NCI-H748 treated with DMSO at 0.1 percent for 48 hours (cell line): ENCODE measurements around the gene ABI1.

Experiments
- DNase-seq: peaks from one replicate; lab custom pipeline; 2025; lab: John Stamatoyannopoulos, UW

ABI1 gene

DNA sequence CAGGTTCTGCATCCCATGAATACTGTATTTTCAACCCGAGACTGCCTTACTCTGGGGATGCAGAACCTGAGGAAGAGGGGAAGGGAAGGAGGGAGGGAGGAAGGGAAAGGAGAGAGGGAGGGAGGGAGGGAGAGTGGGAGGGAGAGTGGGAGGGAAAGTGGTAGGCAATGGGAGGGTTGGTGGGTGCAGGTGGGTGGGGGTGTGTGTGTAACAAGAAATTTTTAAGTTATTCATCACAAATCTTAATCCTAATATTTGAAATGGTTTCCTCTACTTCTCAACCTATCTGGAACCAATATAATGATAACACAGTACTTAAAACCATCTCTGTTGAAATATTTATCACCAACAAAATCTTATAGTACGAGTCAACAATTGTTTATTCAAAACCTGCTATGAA lies 95.2 kb downstream of the ABI1 start:
- DNase-seq: no peak

GRCh38 chr10:26759008-26759407 lies 101.8 kb downstream of the ABI1 start:
- no peak for DNase-seq

- no peak for DNase-seq
These were observed 105.3 kb downstream of the ABI1 start for GRCh38 chr10:26755443-26755903.

DNA sequence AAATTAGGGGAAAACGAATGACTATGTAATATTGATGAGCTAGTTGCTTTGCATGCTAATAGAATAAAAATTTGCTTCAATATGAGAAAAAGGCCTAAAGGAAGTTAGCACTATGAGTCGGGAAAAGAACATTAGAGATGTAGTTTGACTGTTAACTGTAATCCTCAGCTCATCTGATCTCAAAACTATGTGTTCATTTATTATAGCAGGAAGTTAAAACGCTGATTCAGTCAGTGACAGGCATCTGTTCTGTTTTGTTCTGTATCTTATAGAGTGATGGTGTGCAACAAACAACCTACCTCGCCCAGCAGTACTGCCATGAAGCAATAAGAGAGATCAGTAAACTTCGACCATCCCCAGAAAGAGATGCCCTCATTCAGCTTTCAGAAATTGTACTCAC lies 114.7 kb downstream of the ABI1 start:
- no peak for DNase-seq

- no peak for DNase-seq
These were observed 116.9 kb downstream of the ABI1 start for GRCh38 chr10:26743841-26744240.

DNA sequence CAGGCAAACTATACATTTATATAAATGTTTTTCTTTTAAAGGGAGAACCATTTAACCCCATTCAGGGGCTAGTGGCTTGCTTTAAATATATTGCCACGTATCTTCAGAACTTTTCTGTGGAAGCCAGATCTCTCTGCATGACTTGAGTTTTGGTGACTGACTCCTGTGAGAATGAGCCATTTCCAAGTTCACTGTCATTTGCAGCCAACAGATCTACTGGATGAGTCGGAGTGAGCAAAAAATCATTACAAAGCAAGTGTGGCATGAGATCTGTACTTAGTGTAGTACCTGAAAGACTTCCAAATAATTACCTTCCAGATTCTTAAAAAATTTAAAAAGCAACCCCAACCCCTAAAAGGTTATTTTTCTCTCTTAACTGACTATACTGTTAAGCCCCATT lies 117.7 kb downstream of the ABI1 start:
- no peak for DNase-seq

- no peak for DNase-seq
These were observed 119.4 kb downstream of the ABI1 start for GRCh38 chr10:26741368-26741767.

DNA sequence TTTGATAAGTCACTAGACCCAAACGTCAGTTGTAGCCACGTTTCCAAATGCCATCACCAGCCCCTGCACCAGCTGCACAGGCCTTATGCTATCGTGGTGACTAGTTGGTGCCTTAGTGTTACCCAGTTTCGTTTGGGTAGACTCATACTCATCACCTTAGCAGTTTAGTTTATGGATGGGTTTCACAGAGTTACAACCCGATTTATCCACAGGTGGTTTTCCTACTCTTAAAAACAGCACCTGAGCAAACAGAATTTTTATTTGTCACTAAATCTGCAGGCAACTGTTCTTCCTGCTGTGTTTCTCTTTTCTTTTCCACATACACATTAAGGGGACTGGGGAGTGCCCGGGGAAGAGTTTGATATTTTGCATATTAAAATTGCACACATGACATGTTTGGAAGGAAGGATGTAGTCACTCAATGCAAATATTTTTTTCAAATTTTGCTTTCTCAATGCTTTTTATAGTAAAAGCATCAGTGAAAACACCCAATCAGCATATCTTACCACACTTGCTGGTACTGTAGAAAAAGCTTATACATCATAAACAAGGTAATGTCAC lies 121.6 kb downstream of the ABI1 start:
- DNase-seq: no peak

DNA sequence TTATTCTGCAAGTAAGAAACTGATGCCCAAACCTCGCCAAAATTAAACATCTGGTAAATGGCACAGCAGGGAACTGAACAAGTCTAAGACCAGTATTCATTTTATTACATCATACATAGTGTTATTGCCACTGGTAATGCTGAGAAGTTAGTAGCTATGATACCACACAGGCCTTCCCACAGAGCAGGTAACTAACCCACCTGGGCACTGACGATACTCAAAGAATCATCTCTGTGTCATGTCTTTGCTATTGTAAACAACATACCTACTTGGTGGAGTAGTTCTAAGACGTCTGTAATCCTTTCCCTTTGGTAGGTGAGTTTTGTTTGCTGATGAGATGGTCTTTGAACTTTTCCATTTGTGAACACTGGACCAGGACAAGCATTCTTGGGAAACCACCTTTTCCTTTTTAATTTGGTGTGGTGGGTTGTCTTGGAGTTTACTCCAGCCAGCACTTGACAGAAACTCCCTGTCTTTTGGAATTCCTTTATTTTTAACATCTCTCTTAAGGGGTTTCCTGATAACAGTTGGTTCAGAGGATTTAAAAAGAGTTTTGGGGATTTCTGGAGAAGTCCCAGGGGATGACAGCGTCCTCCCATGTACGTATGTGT lies 122.4 kb downstream of the ABI1 start:
- no peak for DNase-seq

GRCh38 chr10:26737730-26738129 lies 123.0 kb downstream of the ABI1 start:
- no peak for DNase-seq

GRCh38 chr10:26735435-26735834 lies 125.3 kb downstream of the ABI1 start:
- no peak for DNase-seq

DNA sequence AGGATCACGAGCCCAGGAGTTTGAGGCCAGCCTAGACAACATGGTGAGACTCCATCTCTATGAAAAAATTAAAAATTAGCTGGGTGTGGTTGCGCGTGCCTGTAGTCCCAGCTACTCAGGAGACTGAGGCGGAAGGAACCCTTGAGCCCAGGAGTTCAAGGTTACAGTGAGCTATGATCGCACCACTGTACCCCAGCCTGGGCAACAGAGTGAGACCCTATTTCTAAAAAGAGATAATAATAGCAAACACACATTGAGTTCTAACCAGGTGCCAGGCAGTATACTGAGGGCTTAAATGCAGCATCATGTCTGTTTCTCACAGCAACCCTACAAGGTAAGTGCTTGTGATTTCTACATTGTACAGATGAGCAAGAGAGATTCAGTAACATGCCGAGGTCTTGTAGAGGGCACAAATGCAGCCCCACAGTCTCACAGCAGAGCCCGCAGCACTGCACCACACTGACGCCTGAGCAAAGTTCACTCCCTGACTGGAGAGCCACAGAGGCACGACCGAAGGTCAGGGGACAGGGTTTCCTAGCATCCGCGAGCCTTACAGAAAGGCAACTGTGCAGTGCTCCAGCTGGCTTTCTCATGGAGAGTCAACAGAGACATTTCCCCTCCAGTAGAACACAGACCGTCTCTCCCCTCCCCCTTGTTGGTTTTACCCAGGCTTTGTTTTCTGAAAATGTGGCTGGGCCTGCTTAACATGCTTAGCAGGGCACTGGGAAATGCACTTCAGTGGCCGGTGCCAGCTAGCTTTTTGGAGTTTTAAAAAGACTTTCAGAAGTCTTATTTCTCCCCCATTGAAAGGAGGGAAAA lies 126.8 kb downstream of the ABI1 start:
- DNase-seq: peak; percentile 14

- no peak for DNase-seq
These were observed 130.2 kb downstream of the ABI1 start for GRCh38 chr10:26730552-26730951.

- DNase-seq: no peak
These were observed 131.4 kb downstream of the ABI1 start for GRCh38 chr10:26729395-26729794.

DNA sequence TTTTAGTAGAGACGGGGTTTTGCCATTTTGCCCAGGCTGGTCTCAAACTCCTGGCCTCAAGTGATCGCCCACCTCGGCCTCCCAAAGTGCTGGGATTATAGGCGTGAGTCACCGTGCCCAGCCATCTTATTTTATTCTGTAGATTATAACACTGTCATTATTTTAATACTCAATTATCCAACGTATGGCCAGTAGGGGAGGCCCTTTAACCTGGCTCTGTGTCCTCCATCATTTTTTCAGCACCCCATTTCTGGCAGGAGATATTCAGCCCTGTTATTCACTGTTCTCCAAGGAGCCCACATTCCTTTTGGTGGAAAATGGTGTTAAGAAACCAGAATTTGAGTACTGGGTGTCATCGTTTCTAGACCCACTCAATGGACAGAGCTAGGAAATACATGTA lies 131.8 kb downstream of the ABI1 start:
- no peak for DNase-seq

DNA sequence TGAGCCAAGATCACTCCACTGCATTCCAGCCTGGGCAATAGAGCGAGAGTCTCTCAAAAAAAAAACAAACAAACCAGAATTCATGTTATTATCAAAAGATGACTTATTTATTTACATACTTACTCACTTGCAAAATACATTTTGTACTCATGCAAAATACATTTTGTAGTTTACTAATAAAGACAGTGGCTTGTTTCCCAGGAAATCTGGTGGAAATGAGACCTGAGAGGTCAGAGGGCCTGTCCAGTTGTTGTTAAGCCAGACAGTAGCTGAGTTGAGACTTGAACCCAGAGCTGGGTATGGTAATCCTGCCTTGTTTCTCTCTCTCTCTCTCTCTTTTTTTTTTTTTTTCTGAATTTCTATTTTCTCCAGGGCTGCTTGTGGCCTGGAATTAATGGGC lies 133.8 kb downstream of the ABI1 start:
- no peak for DNase-seq

DNA sequence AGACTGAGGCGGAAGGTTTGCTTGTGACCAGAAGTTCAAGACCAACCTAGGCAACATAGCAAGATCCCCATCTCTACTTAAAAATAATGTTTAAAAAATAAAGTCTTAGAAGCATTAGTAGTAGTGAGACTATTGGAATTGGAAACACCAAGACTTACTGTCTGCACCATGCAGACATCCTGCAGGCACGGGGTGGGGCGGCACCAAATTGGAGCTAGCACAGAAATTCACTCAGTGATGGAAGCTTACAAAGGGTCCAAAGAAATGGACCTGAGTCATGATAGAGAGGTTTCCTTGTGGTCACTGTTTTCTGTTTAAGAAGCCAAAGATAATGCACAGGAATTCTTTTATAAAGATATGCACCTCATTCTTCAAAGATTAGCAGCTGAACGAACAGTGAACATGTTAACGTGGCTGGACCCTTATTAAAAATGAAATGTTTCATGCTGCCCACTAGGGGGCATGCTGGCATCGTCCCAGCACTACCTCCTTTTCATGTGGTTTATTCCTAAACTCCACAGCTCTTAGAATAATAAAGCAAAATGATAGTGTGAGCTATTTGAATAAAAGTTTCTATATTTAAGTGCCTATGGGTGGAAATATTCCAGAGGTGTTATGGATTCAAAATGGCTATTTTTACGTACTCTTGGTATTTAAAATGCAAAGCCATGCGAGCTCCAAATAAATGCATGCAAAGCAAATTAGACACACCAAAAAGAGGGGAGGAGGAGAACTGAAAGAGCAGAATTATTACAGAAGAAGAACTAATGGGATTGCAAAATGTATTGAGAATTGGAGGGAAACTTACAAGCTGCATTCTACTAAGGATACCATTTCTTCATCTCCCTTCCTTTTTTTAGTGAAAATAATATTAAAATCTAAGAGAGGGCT lies 134.7 kb downstream of the ABI1 start:
- DNase-seq: peak; percentile 20

DNA sequence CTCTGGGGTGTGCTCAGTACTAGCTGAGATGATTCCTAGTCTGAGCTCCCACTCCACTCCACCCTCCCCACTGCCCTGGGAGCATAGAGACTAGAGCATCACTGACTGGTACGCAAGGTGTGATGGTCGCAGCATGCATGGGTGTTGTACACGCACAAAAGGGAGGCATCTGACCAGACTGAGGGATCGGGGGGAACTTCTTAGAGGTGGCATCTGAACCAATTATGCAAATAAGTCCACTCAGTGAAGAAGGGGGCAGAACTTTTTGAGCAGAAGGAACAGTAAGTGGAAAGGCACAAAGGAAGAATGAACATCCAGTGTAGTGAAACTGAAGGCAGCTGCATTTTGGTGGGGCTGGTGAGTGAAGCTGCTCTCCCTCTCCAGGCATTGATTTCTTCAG lies 137.7 kb downstream of the ABI1 start:
- DNase-seq: no peak

- DNase-seq: no peak
These were observed 139.2 kb downstream of the ABI1 start for GRCh38 chr10:26721561-26721960.

DNA sequence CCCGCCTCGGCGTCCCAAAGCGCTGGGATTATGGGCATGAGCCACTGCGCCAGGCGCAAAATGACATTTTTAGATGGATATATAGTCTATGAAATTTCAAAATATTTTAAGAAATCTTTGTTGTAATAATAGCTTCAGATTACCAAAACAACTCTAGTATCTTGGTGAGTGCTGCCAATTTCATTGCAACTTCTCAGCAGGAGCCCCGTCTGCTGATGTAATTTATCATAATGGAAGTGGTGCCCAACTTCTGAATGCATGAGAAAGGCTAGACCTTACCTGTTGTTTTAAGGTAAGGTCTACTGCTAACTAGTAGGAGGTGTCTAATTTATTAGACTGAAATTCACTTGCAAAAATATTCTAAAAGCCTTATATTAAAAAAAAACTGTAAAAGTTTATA lies 143.3 kb downstream of the ABI1 start:
- DNase-seq: no peak

- DNase-seq: no peak
These were observed 145.6 kb downstream of the ABI1 start for GRCh38 chr10:26715137-26715487.

- no peak for DNase-seq
These were observed 146.2 kb downstream of the ABI1 start for GRCh38 chr10:26714415-26715136.
